IMR-90 (cell line): Measurements from ENCODE around the gene LAPTM5.

Experiments
- FOS ChIP-seq: fragments of 150-350 bp; IDR thresholded peaks from 2 replicates; pipeline ENCODE4 v1.6.1; 2016; ENCODE audit warnings: low read depth, low read length
- MXI1 ChIP-seq: IDR thresholded peaks from 2 replicates; pipeline ENCODE4 v1.6.1; 2012; ENCODE audit warnings: low read depth, mild to moderate bottlenecking, low read length, moderate library complexity, borderline replicate concordance
- NFE2L2 ChIP-seq: fragments of 150-350 bp; IDR thresholded peaks from 2 replicates; pipeline ENCODE4 v1.6.1; 2016; ENCODE audit warnings: low read depth, mild to moderate bottlenecking, low read length
- POLR2A ChIP-seq: IDR thresholded peaks from 2 replicates; pipeline ENCODE4 v1.6.1; 2012; ENCODE audit warnings: mild to moderate bottlenecking, low read depth, low read length
- RCOR1 ChIP-seq: IDR thresholded peaks from 2 replicates; pipeline ENCODE4 v1.6.1; 2012; ENCODE audit warnings: mild to moderate bottlenecking, low read length, improper control_type of control experiment; ENCODE audit not compliant: insufficient replicate concordance
- RFX5 ChIP-seq: IDR thresholded peaks from 2 replicates; pipeline ENCODE4 v1.8.0; 2012; ENCODE audit warnings: low read depth, mild to moderate bottlenecking, low read length, moderate library complexity
- SMC3 ChIP-seq: fragments of 150-350 bp; IDR thresholded peaks from 2 replicates; pipeline ENCODE4 v1.6.1; 2016; ENCODE audit warnings: low read depth, mild to moderate bottlenecking, antibody characterized with exemption, low read length, moderate library complexity
- TF ChIP-seq, protein P1 (sequence below): conservative IDR thresholded peaks from 2 replicates; pipeline ENCODE4 v1.5.1; 2012; ENCODE audit warnings: mild to moderate bottlenecking, low read depth, low read length, improper control_type of control experiment
- TF ChIP-seq, protein P2 (sequence below): fragments of 150-350 bp; IDR thresholded peaks from 2 replicates; pipeline ENCODE4 v1.6.1; 2016; ENCODE audit warnings: low read depth, mild to moderate bottlenecking, low read length, moderate library complexity, borderline replicate concordance

DNA sequence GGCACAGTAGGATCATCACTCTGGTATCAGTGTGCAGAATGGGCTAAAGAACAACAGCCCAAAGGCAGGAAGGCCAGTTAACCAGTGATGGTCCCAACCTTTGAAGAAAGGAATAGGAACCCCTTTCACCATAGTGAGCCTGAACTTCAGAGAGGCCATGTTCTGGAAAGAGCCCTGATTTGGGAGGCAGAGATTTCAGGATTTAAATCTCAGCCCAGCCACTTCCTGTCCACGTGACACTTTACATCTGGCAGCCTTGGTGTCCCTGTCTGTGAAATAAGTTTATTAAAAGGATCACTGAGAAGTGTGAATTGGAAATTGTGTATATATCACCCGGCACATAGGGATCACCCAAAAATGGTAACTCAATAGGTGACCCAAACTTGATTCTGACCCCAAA, 47.2 kb downstream of the LAPTM5 start:
- TF ChIP-seq, protein P1, sequence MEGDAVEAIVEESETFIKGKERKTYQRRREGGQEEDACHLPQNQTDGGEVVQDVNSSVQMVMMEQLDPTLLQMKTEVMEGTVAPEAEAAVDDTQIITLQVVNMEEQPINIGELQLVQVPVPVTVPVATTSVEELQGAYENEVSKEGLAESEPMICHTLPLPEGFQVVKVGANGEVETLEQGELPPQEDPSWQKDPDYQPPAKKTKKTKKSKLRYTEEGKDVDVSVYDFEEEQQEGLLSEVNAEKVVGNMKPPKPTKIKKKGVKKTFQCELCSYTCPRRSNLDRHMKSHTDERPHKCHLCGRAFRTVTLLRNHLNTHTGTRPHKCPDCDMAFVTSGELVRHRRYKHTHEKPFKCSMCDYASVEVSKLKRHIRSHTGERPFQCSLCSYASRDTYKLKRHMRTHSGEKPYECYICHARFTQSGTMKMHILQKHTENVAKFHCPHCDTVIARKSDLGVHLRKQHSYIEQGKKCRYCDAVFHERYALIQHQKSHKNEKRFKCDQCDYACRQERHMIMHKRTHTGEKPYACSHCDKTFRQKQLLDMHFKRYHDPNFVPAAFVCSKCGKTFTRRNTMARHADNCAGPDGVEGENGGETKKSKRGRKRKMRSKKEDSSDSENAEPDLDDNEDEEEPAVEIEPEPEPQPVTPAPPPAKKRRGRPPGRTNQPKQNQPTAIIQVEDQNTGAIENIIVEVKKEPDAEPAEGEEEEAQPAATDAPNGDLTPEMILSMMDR, result no peak
- TF ChIP-seq POLR2A, result no peak
- TF ChIP-seq, protein P2, sequence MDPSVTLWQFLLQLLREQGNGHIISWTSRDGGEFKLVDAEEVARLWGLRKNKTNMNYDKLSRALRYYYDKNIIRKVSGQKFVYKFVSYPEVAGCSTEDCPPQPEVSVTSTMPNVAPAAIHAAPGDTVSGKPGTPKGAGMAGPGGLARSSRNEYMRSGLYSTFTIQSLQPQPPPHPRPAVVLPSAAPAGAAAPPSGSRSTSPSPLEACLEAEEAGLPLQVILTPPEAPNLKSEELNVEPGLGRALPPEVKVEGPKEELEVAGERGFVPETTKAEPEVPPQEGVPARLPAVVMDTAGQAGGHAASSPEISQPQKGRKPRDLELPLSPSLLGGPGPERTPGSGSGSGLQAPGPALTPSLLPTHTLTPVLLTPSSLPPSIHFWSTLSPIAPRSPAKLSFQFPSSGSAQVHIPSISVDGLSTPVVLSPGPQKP, result no peak
- no peak for TF ChIP-seq MXI1
- TF ChIP-seq NFE2L2, result no peak
- TF ChIP-seq RCOR1, result no peak
- TF ChIP-seq SMC3, result no peak
- TF ChIP-seq RFX5, result no peak
- TF ChIP-seq FOS, result no peak
